ENCODE results near the gene VPS39.

- TF ChIP-seq GABPA (IDR thresholded peaks at IDR 0.05; ENCODE audit: low read depth) (no peak), CTCF (IDR thresholded peaks at IDR 0.05; ENCODE audit: insufficient read depth, low read length) (no peak), REST (IDR thresholded peaks at IDR 0.05; ENCODE audit: insufficient replicate concordance, low read depth) (no peak), POLR2AphosphoS5 (IDR thresholded peaks at IDR 0.05; ENCODE audit: low read depth) (no peak), SPI1 (IDR thresholded peaks at IDR 0.05; ENCODE audit: borderline replicate concordance, low read depth) (no peak)
These were observed 52.4 kb downstream of the VPS39 start for GRCh38 chr15:42155546-42156242.

Data from HL-60 (cell line).